HG03159 (cell line): ENCODE results near the gene UTS2R.

Source experiments
- ATAC-seq: cut with Tn5 transposase; IDR thresholded peaks from one replicate; pipeline ENCODE4 v1.9.1; 2021; ENCODE audit warnings: mild to moderate bottlenecking, moderate library complexity; ENCODE audit not compliant: unreplicated experiment

Gene UTS2R

DNA sequence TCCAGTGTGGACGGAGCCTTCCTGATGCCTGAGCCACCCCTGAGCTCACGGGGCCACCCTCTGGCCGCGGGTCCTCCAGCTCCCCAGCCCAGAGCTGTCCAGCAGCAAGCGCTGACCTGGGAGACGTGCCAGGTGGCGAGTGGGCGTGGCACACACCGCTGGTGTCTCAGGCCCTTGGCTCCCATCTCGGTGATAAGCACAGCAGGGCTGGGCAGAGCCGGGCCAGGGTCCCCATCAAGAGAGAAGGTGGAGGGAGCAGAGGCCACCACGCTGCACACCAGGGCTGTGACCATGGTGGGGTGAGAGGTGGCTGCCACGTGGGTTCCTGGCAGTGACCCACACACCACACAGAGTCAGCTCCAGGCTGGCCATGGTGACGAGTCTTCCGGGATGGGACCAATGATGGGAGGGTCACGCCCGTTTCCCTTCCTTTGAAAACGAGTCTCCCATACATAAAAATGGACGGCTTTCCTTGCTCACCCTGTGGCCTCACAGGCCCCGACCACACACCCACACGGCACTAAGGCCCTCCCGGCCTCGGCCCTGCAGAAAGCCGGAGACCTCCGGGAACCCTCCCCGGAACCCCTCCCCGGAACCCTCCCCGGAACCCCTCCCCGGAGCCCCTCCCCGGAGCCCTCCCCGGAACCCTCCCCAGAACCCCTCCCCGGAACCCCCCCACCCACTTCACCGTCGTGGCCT, 16.8 kb downstream of the UTS2R start:
- ATAC-seq: no peak

GRCh38 chr17:82388922-82389283, 17.3 kb downstream of the UTS2R start:
- no peak for ATAC-seq

- no peak for ATAC-seq
Observed at GRCh38 chr17:82389379-82389778, 17.8 kb downstream of the UTS2R start.

DNA sequence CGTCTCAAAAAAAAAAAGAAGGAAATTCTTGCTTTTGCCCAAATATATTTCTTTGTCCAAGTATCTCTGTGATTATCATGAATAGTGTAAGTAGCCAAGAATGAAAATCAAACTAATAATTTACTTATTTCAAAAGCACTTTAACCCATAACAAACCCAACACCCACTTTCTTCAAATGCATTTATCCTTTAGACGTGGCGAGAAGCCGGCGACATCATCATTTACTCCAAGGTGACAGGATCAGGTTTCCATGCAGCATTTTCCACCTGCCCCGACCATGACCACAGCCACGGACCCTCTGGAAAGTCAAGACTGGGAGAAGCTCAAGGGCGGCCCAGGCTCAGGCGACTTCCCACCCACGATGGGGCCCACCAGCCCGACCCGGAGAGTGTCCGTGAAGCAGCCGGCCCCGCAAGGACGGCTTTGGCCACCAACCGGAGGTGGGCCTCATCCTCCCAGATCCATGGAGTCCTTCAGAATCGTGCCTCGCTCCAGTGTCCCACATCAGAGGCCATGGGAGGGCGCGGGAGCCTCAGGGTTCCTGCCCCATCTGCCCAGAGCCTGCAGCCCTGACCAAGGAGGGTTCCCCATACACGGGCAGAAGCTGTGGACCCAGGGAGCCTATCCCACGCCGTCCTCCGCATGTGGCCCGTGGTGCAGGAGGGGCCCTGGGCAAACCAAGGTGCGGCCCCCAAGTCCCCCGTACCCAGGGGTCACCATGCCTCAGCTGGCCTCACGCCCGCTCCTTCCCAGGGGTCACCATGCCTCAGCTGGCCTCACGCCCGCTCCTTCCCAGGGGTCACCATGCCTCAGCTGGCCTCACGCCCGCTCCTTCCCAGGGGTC, 18.7 kb downstream of the UTS2R start:
- ATAC-seq: no peak

GRCh38 chr17:82390860-82391435, 19.4 kb downstream of the UTS2R start:
- no peak for ATAC-seq

DNA sequence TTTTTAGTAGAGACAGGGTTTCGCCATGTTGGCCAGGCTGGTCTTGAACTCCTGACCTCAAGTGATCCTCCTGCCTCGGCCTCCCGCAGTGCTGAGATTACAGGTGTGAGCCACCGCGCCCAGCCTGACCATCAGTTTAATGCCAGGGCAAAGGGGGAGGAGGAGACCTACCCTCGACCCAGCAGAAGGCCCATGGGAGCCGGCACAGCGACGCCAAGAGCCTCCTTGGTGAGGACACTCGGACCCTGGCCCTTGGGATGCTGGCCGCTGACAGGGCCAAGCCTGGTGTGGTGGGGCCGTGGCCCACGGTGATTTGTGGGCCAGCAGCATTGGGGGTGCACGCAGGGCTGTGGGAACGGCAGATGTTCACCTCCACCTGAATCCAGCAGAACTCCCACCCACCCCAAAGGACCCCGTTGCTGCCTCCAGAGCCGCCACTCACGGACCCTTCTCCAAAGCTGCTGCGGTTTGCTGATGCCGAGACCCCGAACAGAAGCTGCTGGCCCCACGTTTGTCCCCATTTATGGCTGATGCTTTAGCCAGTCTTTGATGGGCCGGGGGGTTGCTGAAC, 20.0 kb downstream of the UTS2R start:
- ATAC-seq: no peak

DNA sequence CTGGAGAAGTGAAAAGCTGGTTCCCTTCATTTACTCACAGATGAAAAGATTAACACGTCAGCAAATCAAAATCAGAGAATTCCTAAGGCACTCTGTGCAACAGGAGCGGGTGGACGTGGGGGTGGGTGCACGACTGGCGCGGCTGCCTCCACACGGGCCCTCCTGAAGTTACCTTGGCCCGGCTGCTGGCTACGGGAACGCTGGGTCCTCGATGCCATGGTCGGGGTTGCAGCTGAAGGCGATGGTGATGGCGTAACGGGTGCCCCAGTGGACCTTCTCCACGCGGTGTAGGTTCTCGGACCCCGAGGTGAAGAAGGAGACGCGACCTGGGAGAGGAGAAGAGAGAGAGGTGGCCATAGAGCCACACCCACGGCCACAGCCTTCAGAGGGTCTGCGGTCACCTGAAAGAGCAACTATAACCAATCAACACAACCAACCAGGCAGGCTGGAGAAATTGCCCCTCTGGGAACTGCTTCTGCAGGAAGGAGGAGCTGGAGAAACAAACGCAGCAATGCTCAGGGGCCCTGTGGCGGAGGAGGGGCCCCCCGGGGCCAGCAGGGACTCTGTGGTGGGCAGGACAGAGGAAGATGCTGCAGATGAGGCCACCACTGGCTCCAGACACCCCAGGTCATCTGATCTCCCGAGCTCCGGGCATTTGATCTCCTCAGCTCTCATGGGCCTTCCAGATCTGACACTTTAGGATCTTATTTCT, 20.8 kb downstream of the UTS2R start:
- no peak for ATAC-seq

GRCh38 chr17:82392941-82393340, 21.4 kb downstream of the UTS2R start:
- no peak for ATAC-seq

- no peak for ATAC-seq
Observed at GRCh38 chr17:82394278-82394677, 22.7 kb downstream of the UTS2R start.

DNA sequence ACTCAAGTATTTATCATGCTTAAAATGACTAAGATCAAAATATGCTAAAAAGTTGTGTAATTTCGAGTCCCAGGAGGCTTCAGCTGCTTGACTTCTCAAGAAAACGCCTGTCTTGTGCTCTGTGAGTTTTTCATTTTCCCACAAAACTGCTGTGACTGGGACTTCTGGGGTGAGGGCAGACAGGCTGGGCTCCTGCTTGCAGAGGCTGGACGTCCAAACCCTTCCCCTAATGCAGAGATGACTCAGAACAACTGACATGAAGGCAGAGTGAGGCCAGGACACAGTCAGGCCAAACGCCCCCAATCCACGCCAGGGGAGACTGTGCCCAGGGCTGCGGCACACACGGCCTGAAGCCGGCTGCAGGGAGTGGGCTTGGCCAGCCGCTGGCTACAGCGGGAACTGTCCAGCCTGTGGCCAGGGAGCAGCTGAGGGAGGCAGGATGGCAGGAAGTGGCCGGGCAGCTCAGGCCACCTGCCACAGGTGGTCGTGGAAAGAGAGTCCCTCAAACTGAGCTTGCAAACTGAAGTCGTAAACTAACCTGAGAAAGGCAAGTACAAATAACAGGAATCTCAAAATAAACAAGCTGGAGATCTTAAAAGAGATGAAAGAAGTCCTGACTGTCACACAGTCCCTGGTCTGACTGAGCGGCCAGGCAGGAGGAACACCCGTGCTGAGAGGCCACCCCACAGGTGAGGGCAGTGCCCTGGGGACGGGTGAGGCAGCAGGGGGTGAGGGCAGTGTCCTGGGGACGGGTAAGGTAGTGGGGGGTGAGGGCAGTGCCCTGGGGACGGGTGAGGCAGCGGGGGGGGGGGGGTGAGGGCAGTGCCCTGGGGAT, 25.3 kb downstream of the UTS2R start:
- ATAC-seq: no peak

DNA sequence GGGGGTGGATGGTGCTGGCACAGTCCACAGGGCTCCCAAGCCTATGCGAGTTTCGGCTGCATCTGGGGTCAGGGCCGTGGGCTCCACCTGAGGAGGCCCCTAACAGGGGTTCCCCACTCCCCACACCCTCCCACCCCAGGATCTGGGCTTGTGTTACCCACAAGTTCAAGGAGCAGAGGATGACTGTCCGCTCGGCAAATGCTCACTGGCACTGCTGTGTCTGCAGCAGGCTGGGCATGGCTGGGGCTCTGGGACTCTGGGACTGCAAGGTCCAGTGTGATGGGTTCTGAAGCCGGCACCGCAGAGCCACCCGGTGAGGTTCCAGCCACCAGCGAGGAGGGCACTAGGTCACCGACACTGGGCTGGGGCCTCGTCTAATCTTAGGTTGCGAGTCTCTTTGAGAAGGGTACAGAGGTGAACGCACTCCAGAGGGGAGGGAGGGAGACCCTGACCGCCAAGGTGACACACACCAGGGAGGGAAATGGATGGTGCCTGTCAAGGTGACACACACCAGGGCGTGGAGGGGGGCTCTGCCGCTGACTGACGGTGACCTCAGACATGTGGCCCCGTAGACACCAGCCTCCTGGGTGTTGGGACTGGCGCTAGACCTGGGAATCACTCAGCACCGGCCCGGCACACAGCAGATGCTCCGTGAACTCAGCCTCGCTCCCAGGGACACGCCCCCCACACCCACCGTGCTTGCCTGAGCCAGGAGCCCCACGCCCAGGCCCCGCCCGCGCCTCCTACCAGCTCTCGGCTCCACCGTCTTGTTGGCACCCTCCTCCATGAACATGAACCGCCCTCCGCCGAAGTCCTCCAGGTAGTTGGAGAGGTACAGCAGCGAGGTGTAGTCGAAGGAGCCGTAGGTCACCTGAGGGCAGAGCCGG, 26.1 kb downstream of the UTS2R start:
- no peak for ATAC-seq

DNA sequence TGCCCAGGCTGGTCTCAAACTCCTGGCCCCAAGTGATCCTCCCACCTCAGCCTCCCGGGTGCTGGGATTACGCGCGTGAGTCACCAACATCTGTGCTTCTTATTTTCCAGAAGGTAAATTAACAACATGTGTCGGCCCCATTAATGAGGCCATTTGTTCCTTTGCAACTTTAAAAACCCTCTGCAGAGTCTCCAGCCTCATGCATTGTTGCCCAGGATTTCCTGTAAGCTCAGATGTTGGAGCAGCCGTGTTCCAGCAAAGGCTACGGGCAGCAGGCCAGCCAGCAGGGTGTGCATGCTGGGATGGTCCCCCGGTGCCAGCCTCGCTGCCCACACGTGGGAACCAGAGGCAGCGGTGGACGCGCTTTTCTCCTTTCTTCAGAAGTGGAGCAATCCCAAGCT, 27.5 kb downstream of the UTS2R start:
- ATAC-seq: no peak

DNA sequence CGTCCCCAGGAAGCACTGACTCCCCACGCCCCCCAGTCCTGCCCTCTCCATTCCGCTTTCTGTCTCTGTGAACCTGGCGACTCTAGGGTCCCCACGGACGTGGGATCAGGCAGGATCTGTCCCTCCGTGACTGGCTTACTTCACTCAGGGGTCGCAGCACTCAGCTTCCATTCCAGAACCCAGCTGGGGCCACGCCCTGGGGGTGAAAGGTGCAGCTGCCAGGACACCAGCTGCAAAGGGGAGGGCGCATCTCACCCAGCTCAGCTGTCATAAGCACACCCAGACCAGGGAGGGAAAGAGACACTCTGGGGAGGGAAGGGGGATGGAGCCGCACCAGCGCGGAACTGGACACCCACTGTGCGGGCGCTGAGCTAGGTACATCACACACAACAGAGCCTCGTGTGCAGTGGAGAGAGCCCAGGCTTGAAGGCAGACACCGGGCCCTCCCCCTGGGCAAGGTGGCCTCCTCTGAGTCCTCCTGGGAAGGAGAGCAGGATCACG, 28.1 kb downstream of the UTS2R start:
- ATAC-seq: no peak

DNA sequence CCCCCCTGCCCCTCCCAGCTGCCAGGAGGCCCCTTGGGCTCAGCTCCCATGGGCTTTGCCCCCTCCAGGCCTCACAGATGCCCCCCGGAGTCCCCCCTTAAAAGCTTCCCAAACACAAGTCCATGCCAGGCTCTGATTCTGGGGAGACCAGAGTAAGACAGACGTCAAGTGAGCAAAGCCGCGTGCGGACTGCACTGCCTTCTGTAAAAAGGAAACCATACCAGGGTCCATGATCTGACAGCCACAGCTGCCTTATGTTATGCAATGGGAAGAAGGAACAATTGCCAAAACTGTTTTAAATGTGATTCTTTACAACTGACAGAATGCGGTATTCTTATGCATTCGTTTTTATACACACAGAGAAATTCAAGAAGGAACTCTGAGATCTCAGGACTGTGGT, 28.6 kb downstream of the UTS2R start:
- ATAC-seq: no peak

DNA sequence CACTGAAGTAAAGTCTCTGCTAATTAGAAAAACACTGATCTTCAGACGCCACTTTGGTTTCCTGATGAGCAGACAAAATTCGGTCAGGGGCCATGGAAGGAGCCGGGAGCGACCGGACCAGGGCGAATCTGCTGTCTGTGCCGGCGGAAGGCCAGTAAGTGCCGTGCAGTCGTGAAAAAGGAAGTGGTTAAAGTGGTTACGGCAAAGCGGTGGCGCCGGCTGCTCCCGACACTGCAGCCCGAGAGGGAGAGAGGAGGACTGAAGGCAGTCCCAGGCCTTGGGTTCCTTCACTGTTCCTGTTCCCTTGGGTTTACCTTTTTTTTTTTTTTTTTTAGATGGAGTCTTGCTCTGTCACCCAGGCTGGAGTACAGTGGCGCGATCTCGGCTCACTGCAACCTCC, 29.3 kb downstream of the UTS2R start:
- ATAC-seq: no peak

DNA sequence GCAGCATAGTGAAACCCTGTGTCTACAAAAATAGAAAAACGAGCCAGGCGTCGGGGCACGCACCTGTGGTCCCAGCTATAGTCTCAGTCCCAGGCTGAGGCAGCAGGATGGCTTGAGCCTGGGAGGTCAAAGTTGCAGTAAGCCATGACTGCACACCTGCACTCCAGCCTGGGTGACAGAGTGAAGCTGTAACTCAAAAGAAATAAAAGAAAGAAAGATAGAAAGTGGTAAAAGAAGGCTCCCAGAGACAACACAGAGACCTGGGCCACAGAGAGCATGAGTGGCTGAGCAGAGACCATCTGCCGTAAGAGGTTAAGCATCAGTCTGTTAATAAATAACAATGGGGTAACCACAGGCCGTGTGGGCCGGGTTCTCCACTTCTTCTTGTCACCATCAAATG, 31.3 kb downstream of the UTS2R start:
- ATAC-seq: peak; percentile 70

- no peak for ATAC-seq
Observed at GRCh38 chr17:82403662-82404660, 32.4 kb downstream of the UTS2R start.

- no peak for ATAC-seq
Observed at GRCh38 chr17:82405051-82405450, 33.5 kb downstream of the UTS2R start.
